Smooth muscle cell (in vitro differentiated cells): ENCODE data around the gene SNAI3. TPM values are rescaled to one million over a fixed set of nuclear protein-coding genes. Genes with fewer than 3 reads are reported as not detected.

Source experiments
- DNase-seq: peaks from one replicate; lab custom pipeline; 2025; ENCODE audit not compliant: unreplicated experiment; lab: John Stamatoyannopoulos, UW
- H2AFZ ChIP-seq: fragments of 200-600 bp; sonication (generic); 2 replicates; pipeline ENCODE4 v1.6.0; 2016; ENCODE audit warnings: antibody characterized with exemption, low read depth, mild to moderate bottlenecking
- H3F3A ChIP-seq: fragments of 200-600 bp; sonication (generic); 2 replicates; pipeline ENCODE4 v1.6.0; 2017; ENCODE audit warnings: antibody characterized with exemption, low read depth
- H3K27ac ChIP-seq: fragments of 200-600 bp; sonication (generic); 2 replicates; pipeline ENCODE4 v1.5.1; 2016; ENCODE audit warnings: low read depth, mild to moderate bottlenecking
- H3K27me3 ChIP-seq: fragments of 200-600 bp; sonication (generic); 2 replicates; pipeline ENCODE4 v1.6.1; 2016; ENCODE audit warnings: low read depth, mild to moderate bottlenecking
- H3K36me3 ChIP-seq: fragments of 200-600 bp; sonication (generic); 2 replicates; pipeline ENCODE4 v1.5.1; 2016; ENCODE audit warnings: low read depth
- H3K4me1 ChIP-seq: fragments of 200-600 bp; sonication (generic); 2 replicates; pipeline ENCODE4 v1.5.1; 2016; ENCODE audit warnings: low read depth
- H3K4me2 ChIP-seq: fragments of 200-600 bp; sonication (generic); 2 replicates; pipeline ENCODE4 v1.6.0; 2016; ENCODE audit warnings: mild to moderate bottlenecking
- H3K4me3 ChIP-seq: fragments of 200-600 bp; sonication (generic); 2 replicates; pipeline ENCODE4 v1.5.1; 2016; ENCODE audit warnings: mild to moderate bottlenecking
- H3K79me2 ChIP-seq: fragments of 200-600 bp; sonication (generic); 2 replicates; pipeline ENCODE4 v1.6.0; 2016; ENCODE audit warnings: low read depth, mild to moderate bottlenecking
- H3K9ac ChIP-seq: fragments of 200-600 bp; sonication (generic); 2 replicates; pipeline ENCODE4 v1.6.0; 2016; ENCODE audit warnings: low read depth
- H3K9me3 ChIP-seq: fragments of 200-600 bp; sonication (generic); replicated peaks from 2 replicates; pipeline ENCODE4 v1.5.1; 2016; ENCODE audit warnings: low read depth
- H4K20me1 ChIP-seq: fragments of 200-600 bp; sonication (generic); 2 replicates; pipeline ENCODE4 v1.6.0; 2016; ENCODE audit warnings: low read depth
- CTCF ChIP-seq: fragments of 200-600 bp; sonication (generic); IDR thresholded peaks from 2 replicates; pipeline ENCODE4 v1.5.1; 2017; ENCODE audit warnings: borderline replicate concordance, mild to moderate bottlenecking, antibody characterized with exemption; ENCODE audit not compliant: insufficient read depth, poor library complexity, severe bottlenecking
- WGBS: methylation state at CpG from one replicate; pipeline ENCODE4 v1.1.7; 2016; ENCODE audit warnings: low lambda C conversion rate; 5-methylcytosine and 5-hydroxymethylcytosine counted together
- polyA plus RNA-seq: library from polyadenylated mRNA; unstranded; fragments of >200 nt; fragmentation: Nextera tagmentation; extraction: Ambion mirVana; gene quantifications from 2 replicates; pipeline ENCODE4 v1.2.1, GENCODE V29; 2016
- total RNA-seq: library from RNA; depleted of rRNA; stranded (reverse); fragments of >200 nt; gene quantifications from 2 replicates; pipeline ENCODE4 v1.2.3, GENCODE V29; 2014

SNAI3 gene
- total and polyA plus RNA-seq, 2 experiments from 2014 or later = 0.22 to 1.4 TPM

GRCh38 chr16:88705076-88705684 is 18.9 kb upstream of the SNAI3 start:
- H3K79me2 ChIP-seq = peaks cover 30% of the 10 kb centered on the region
- WGBS = 68% methylated on average over 9 of the region's 9 CpGs
- H3K4me3 ChIP-seq = peak overlapping the region; percentile 100
- H3K9me3 ChIP-seq = no peaks in the 10 kb centered on the region
- H3K36me3 ChIP-seq = no peaks in the 10 kb centered on the region
- H3K27me3 ChIP-seq = no peaks in the 10 kb centered on the region
- no peak overlapping the region for H3K27ac ChIP-seq
- peaks cover 7% of the 10 kb centered on the region for H3K4me1 ChIP-seq
- DNase-seq = no peak
- peak overlapping the region; percentile 58 for H2AFZ ChIP-seq
- no peak for TF ChIP-seq CTCF
- H3K9ac ChIP-seq = peak overlapping the region; percentile 51
- H3F3A ChIP-seq = no peaks in the 10 kb centered on the region
- H4K20me1 ChIP-seq = no peaks in the 10 kb centered on the region
- peak overlapping the region; percentile 100 for H3K4me2 ChIP-seq

GRCh38 chr16:88703486-88704309 is 17.4 kb upstream of the SNAI3 start:
- H3K27ac ChIP-seq = no peak overlapping the region
- H3K4me2 ChIP-seq = no peak overlapping the region
- no peak for TF ChIP-seq CTCF
- no peaks in the 10 kb centered on the region for H3K36me3 ChIP-seq
- no peaks in the 10 kb centered on the region for H3F3A ChIP-seq
- no peaks in the 10 kb centered on the region for H3K9me3 ChIP-seq
- H3K4me1 ChIP-seq = peaks cover 7% of the 10 kb centered on the region
- H3K79me2 ChIP-seq = peaks cover 25% of the 10 kb centered on the region
- no peak overlapping the region for H2AFZ ChIP-seq
- H4K20me1 ChIP-seq = no peaks in the 10 kb centered on the region
- H3K4me3 ChIP-seq = no peak overlapping the region
- no peak overlapping the region for H3K9ac ChIP-seq
- WGBS = 83% methylated on average over 26 of the region's 26 CpGs
- no peak for DNase-seq
- H3K27me3 ChIP-seq = no peaks in the 10 kb centered on the region

GRCh38 chr16:88702371-88703210 is 16.3 kb upstream of the SNAI3 start:
- H3F3A ChIP-seq = no peaks in the 10 kb centered on the region
- H3K79me2 ChIP-seq = peaks cover 23% of the 10 kb centered on the region
- H2AFZ ChIP-seq = no peak overlapping the region
- H3K27me3 ChIP-seq = no peaks in the 10 kb centered on the region
- H3K4me3 ChIP-seq = no peak overlapping the region
- no peak overlapping the region for H3K9ac ChIP-seq
- TF ChIP-seq CTCF = no peak
- H3K4me1 ChIP-seq = peaks cover 7% of the 10 kb centered on the region
- H3K36me3 ChIP-seq = no peaks in the 10 kb centered on the region
- DNase-seq = no peak
- no peak overlapping the region for H3K27ac ChIP-seq
- 97% methylated on average over 31 of the region's 31 CpGs for WGBS
- H4K20me1 ChIP-seq = no peaks in the 10 kb centered on the region
- H3K4me2 ChIP-seq = no peak overlapping the region
- H3K9me3 ChIP-seq = no peaks in the 10 kb centered on the region
